Parathyroid adenoma (tissue), 2 donors: ENCODE data around the gene KCTD10.
A peak's percentile ranks its signal among the peaks of the same experiment; 100 is the strongest.

ENCODE experiments used
- H2AFZ ChIP-seq: fragments of 300-600 bp; sonication (generic); one replicate; pipeline ENCODE4 v1.7.0; 2017; ENCODE audit warnings: antibody characterized with exemption, mild to moderate bottlenecking
- H3K27ac ChIP-seq: fragments of 300-600 bp; sonication (generic); one replicate; pipeline ENCODE4 v1.7.0; 2017
- H3K27me3 ChIP-seq: fragments of 300-600 bp; sonication (generic); one replicate; pipeline ENCODE4 v1.7.0; 2017; ENCODE audit warnings: low read length; ENCODE audit not compliant: control insufficient read depth, insufficient read depth
- H3K36me3 ChIP-seq: fragments of 300-600 bp; sonication (generic); one replicate; pipeline ENCODE4 v1.7.0; 2017; ENCODE audit warnings: low read length; ENCODE audit not compliant: control insufficient read depth, insufficient read depth
- H3K4me1 ChIP-seq: fragments of 300-600 bp; sonication (generic); one replicate; pipeline ENCODE4 v1.7.0; 2017; ENCODE audit warnings: control low read depth
- H3K4me2 ChIP-seq: fragments of 300-600 bp; sonication (generic); one replicate; pipeline ENCODE4 v1.7.0; 2017; ENCODE audit warnings: low read length
- H3K4me3 ChIP-seq: fragments of 300-600 bp; sonication (generic); one replicate; pipeline ENCODE4 v1.7.0; 2017; ENCODE audit warnings: low read depth, low read length
- H3K79me2 ChIP-seq: fragments of 300-600 bp; sonication (generic); one replicate; pipeline ENCODE4 v1.7.0; 2017; ENCODE audit warnings: control low read depth
- H3K9ac ChIP-seq: fragments of 300-600 bp; sonication (generic); one replicate; pipeline ENCODE4 v1.7.0; 2017; ENCODE audit warnings: mild to moderate bottlenecking
- H3K9me3 ChIP-seq: fragments of 300-600 bp; sonication (generic); one replicate; pipeline ENCODE4 v1.7.0; 2017; ENCODE audit warnings: low read length; ENCODE audit not compliant: control insufficient read depth
- CTCF ChIP-seq: fragments of 300-600 bp; sonication (generic); IDR thresholded peaks from one replicate; pipeline ENCODE4 v1.7.0; 2017; ENCODE audit warnings: antibody characterized with exemption, mild to moderate bottlenecking
- donor health status: primary hyperparathyroidism.

Gene KCTD10

GRCh38 chr12:109477185-109477962 lies at the start of gene KCTD10, which contains the start of gene UBE3B:
KCTD10 (minus strand) TSS chr12:109477300; CDS start chr12:109477262, 38 bp downstream.
UBE3B (plus strand) TSS chr12:109477634; CDS start chr12:109483552, 5,918 bp downstream.
- TF ChIP-seq CTCF = peak; percentile 17
- H3K4me2 ChIP-seq = peak within 1 kb of the TSS; percentile 99

GRCh38 chr12:109525279-109525585 lies 48.1 kb upstream of the KCTD10 start:
- Histone ChIP-seq H3K9ac (no peak overlapping the region), H3K27ac (no peak overlapping the region), H3K27me3 (no peaks in the 10 kb centered on the region), H2AFZ (no peak overlapping the region), H3K36me3 (no peaks in the 10 kb centered on the region), H3K79me2 (no peaks in the 10 kb centered on the region), H3K4me3 (no peak overlapping the region), H3K4me2 (no peak overlapping the region), H3K9me3 (no peaks in the 10 kb centered on the region), H3K4me1 (no peaks in the 10 kb centered on the region)
- TF ChIP-seq CTCF = no peak

More at GRCh38 chr12:109477185-109477962, at the start of gene KCTD10, which contains the start of gene UBE3B:
- peak within 1 kb of the TSS; percentile 98 for H3K4me3 ChIP-seq
- peaks cover 9% of the 10 kb centered on the region for H3K4me1 ChIP-seq
- H3K27me3 ChIP-seq = no peaks in the 10 kb centered on the region
- no peaks in the 10 kb centered on the region for H3K9me3 ChIP-seq
- peak within 1 kb of the TSS; percentile 99 for H2AFZ ChIP-seq
- H3K9ac ChIP-seq = peak within 1 kb of the TSS; percentile 88
- peak within 1 kb of the TSS; percentile 96 for H3K27ac ChIP-seq
- peaks cover 42% of the 10 kb centered on the region for H3K79me2 ChIP-seq
- H3K36me3 ChIP-seq = no peaks in the 10 kb centered on the region

GRCh38 chr12:109524466-109525278 lies 47.6 kb upstream of the KCTD10 start:
- H3K4me1 ChIP-seq = no peaks in the 10 kb centered on the region
- H3K9ac ChIP-seq = no peak overlapping the region
- TF ChIP-seq CTCF = no peak
- H3K4me2 ChIP-seq = no peak overlapping the region
- no peaks in the 10 kb centered on the region for H3K27me3 ChIP-seq
- H2AFZ ChIP-seq = no peak overlapping the region
- no peak overlapping the region for H3K27ac ChIP-seq
- H3K79me2 ChIP-seq = no peaks in the 10 kb centered on the region
- no peaks in the 10 kb centered on the region for H3K36me3 ChIP-seq
- no peaks in the 10 kb centered on the region for H3K9me3 ChIP-seq
- H3K4me3 ChIP-seq = no peak overlapping the region

GRCh38 chr12:109523504-109523903 lies 46.4 kb upstream of the KCTD10 start:
- no peak overlapping the region for H3K27ac ChIP-seq
- no peaks in the 10 kb centered on the region for H3K9me3 ChIP-seq

More at GRCh38 chr12:109523504-109523903, 46.4 kb upstream of the KCTD10 start:
- no peaks in the 10 kb centered on the region for H3K27me3 ChIP-seq
- H3K9ac ChIP-seq = no peak overlapping the region
- H2AFZ ChIP-seq = no peak overlapping the region
- H3K36me3 ChIP-seq = no peaks in the 10 kb centered on the region
- H3K4me1 ChIP-seq = no peaks in the 10 kb centered on the region
- H3K4me2 ChIP-seq = no peak overlapping the region
- TF ChIP-seq CTCF = no peak
- H3K4me3 ChIP-seq = no peak overlapping the region
- no peaks in the 10 kb centered on the region for H3K79me2 ChIP-seq
